Activated naive CD8-positive, alpha-beta T cell (primary cell): ENCODE data around the gene ALDH1L1.
"Not testable (repeated sequence)": the region's sequence is repeated elsewhere in the genome, so short reads cannot be mapped to it uniquely, and the experiment has no call there.

Experiments used
- H3K27ac Mint-ChIP-seq: one replicate; pipeline ENCODE4 v1.8.0; 2021; ENCODE audit warnings: mixed read lengths
- H3K27me3 Mint-ChIP-seq: one replicate; pipeline ENCODE4 v1.8.0; 2021; ENCODE audit warnings: mixed read lengths
- H3K36me3 Mint-ChIP-seq: one replicate; pipeline ENCODE4 v1.8.0; 2021; ENCODE audit warnings: mixed read lengths
- H3K4me1 Mint-ChIP-seq: one replicate; pipeline ENCODE4 v1.8.0; 2021; ENCODE audit warnings: low read depth, mixed read lengths
- H3K4me3 Mint-ChIP-seq: one replicate; pipeline ENCODE4 v1.8.0; 2021; ENCODE audit warnings: mild to moderate bottlenecking, mixed read lengths
- H3K9me3 Mint-ChIP-seq: one replicate; pipeline ENCODE4 v1.8.0; 2021; ENCODE audit warnings: low read depth, mixed read lengths

ALDH1L1 gene

GRCh38 chr3:126106336-126107202 lies 73.8 kb downstream of the ALDH1L1 start:
- Mint-ChIP-seq H3K27me3 (no peaks in the 10 kb centered on the region), H3K36me3 (no peaks in the 10 kb centered on the region), H3K4me3 (no peak overlapping the region), H3K27ac (no peak overlapping the region), H3K9me3 (no peaks in the 10 kb centered on the region), H3K4me1 (no peaks in the 10 kb centered on the region)

GRCh38 chr3:126105691-126106187 lies 74.6 kb downstream of the ALDH1L1 start:
- no peaks in the 10 kb centered on the region for H3K36me3 Mint-ChIP-seq
- H3K4me3 Mint-ChIP-seq: no peak overlapping the region
- H3K27me3 Mint-ChIP-seq: no peaks in the 10 kb centered on the region
- H3K9me3 Mint-ChIP-seq: no peaks in the 10 kb centered on the region
- no peaks in the 10 kb centered on the region for H3K4me1 Mint-ChIP-seq
- no peak overlapping the region for H3K27ac Mint-ChIP-seq

- H3K4me3 Mint-ChIP-seq: no peak overlapping the region
- no peaks in the 10 kb centered on the region for H3K36me3 Mint-ChIP-seq
- H3K27ac Mint-ChIP-seq: no peak overlapping the region
- no peaks in the 10 kb centered on the region for H3K9me3 Mint-ChIP-seq
- H3K27me3 Mint-ChIP-seq: no peaks in the 10 kb centered on the region
- no peaks in the 10 kb centered on the region for H3K4me1 Mint-ChIP-seq
Measured at GRCh38 chr3:126104742-126105605, 75.4 kb downstream of the ALDH1L1 start.

GRCh38 chr3:126104028-126104635 lies 76.3 kb downstream of the ALDH1L1 start:
- H3K27me3 Mint-ChIP-seq: no peaks in the 10 kb centered on the region
- H3K36me3 Mint-ChIP-seq: no peaks in the 10 kb centered on the region
- H3K27ac Mint-ChIP-seq: no peak overlapping the region
- no peak overlapping the region for H3K4me3 Mint-ChIP-seq
- no peaks in the 10 kb centered on the region for H3K4me1 Mint-ChIP-seq
- no peaks in the 10 kb centered on the region for H3K9me3 Mint-ChIP-seq

GRCh38 chr3:126103121-126104027 lies 77.0 kb downstream of the ALDH1L1 start:
- no peaks in the 10 kb centered on the region for H3K36me3 Mint-ChIP-seq
- H3K27ac Mint-ChIP-seq: no peak overlapping the region
- H3K9me3 Mint-ChIP-seq: no peaks in the 10 kb centered on the region
- H3K4me3 Mint-ChIP-seq: no peak overlapping the region
- H3K27me3 Mint-ChIP-seq: no peaks in the 10 kb centered on the region
- H3K4me1 Mint-ChIP-seq: no peaks in the 10 kb centered on the region

- Mint-ChIP-seq H3K36me3 (peaks cover under 1% of the 10 kb centered on the region), H3K4me1 (no peaks in the 10 kb centered on the region), H3K9me3 (no peaks in the 10 kb centered on the region), H3K4me3 (no peak overlapping the region), H3K27ac (no peak overlapping the region), H3K27me3 (no peaks in the 10 kb centered on the region)
Measured at GRCh38 chr3:126102530-126102951, 77.8 kb downstream of the ALDH1L1 start.

- H3K4me1 Mint-ChIP-seq: no peaks in the 10 kb centered on the region
- no peaks in the 10 kb centered on the region for H3K9me3 Mint-ChIP-seq
- H3K27ac Mint-ChIP-seq: no peak overlapping the region
- no peak overlapping the region for H3K4me3 Mint-ChIP-seq
- H3K36me3 Mint-ChIP-seq: peaks cover 3% of the 10 kb centered on the region
- no peaks in the 10 kb centered on the region for H3K27me3 Mint-ChIP-seq
Measured at GRCh38 chr3:126102011-126102410, 78.4 kb downstream of the ALDH1L1 start.

GRCh38 chr3:126101521-126101982 lies 78.8 kb downstream of the ALDH1L1 start:
- Mint-ChIP-seq H3K4me3 (no peak overlapping the region), H3K27me3 (no peaks in the 10 kb centered on the region), H3K4me1 (no peaks in the 10 kb centered on the region), H3K27ac (no peak overlapping the region), H3K9me3 (no peaks in the 10 kb centered on the region), H3K36me3 (peaks cover 3% of the 10 kb centered on the region)

GRCh38 chr3:126100634-126101301 lies 79.6 kb downstream of the ALDH1L1 start:
- no peak overlapping the region for H3K27ac Mint-ChIP-seq
- no peaks in the 10 kb centered on the region for H3K4me1 Mint-ChIP-seq
- no peaks in the 10 kb centered on the region for H3K27me3 Mint-ChIP-seq

GRCh38 chr3:126100269-126100633 lies 80.1 kb downstream of the ALDH1L1 start:
- Mint-ChIP-seq H3K27me3 (no peaks in the 10 kb centered on the region), H3K36me3 (peaks cover 9% of the 10 kb centered on the region), H3K4me3 (no peak overlapping the region), H3K9me3 (peaks cover 7% of the 10 kb centered on the region), H3K4me1 (no peaks in the 10 kb centered on the region), H3K27ac (no peak overlapping the region)

More at GRCh38 chr3:126100634-126101301, 79.6 kb downstream of the ALDH1L1 start:
- no peak overlapping the region for H3K4me3 Mint-ChIP-seq
- H3K36me3 Mint-ChIP-seq: peaks cover 4% of the 10 kb centered on the region
- peaks cover 2% of the 10 kb centered on the region for H3K9me3 Mint-ChIP-seq

- Mint-ChIP-seq H3K4me3 (no peak overlapping the region), H3K27me3 (no peaks in the 10 kb centered on the region), H3K4me1 (no peaks in the 10 kb centered on the region), H3K36me3 (peaks cover 16% of the 10 kb centered on the region), H3K27ac (no peak overlapping the region), H3K9me3 (peaks cover 15% of the 10 kb centered on the region)
Measured at GRCh38 chr3:126098391-126098858, 82.0 kb downstream of the ALDH1L1 start.

- Mint-ChIP-seq H3K9me3 (peaks cover 15% of the 10 kb centered on the region), H3K27me3 (no peaks in the 10 kb centered on the region), H3K4me3 (no peak overlapping the region), H3K4me1 (no peaks in the 10 kb centered on the region), H3K36me3 (peaks cover 16% of the 10 kb centered on the region), H3K27ac (no peak overlapping the region)
Measured at GRCh38 chr3:126097801-126098200, 82.6 kb downstream of the ALDH1L1 start.

GRCh38 chr3:126096274-126096673 lies 84.1 kb downstream of the ALDH1L1 start:
- H3K36me3 Mint-ChIP-seq: peaks cover 19% of the 10 kb centered on the region
- H3K4me1 Mint-ChIP-seq, H3K27ac Mint-ChIP-seq, H3K4me3 Mint-ChIP-seq, H3K27me3 Mint-ChIP-seq: not testable (repeated sequence)
- H3K9me3 Mint-ChIP-seq: peaks cover 15% of the 10 kb centered on the region
